ENCODE data around the gene MSH2.

The MSH2 gene

GRCh38 chr2:47508641-47509040 lies 105.7 kb downstream of the MSH2 start:
- DNase-seq (ENCODE audit: low read depth), result no peak

- DNase-seq (ENCODE audit: low read depth), result no peak
Measured at GRCh38 chr2:47509250-47509649, 106.3 kb downstream of the MSH2 start.

GRCh38 chr2:47509821-47510385 lies 106.9 kb downstream of the MSH2 start:
- no peak for DNase-seq (ENCODE audit: low read depth)

DNA sequence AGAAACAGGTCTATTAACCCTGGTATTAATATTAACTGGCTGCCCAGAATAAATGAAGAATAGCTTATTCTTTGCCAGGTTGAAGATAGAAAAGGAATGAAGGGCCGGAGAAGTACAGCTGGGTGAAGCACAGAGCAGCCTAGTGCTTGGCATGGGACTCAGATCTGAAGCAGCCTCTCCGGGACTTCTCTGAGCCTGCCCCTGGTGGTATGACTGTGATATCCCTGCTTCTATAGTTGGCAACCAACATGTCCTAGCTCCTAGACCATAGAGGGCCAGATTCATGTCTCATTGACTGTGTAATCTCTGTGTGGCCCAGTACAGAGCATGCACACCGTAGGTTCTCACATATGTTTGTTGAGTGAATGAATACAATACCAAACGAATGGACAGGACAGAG lies 107.8 kb downstream of the MSH2 start:
- DNase-seq (ENCODE audit: low read depth), result no peak

DNA sequence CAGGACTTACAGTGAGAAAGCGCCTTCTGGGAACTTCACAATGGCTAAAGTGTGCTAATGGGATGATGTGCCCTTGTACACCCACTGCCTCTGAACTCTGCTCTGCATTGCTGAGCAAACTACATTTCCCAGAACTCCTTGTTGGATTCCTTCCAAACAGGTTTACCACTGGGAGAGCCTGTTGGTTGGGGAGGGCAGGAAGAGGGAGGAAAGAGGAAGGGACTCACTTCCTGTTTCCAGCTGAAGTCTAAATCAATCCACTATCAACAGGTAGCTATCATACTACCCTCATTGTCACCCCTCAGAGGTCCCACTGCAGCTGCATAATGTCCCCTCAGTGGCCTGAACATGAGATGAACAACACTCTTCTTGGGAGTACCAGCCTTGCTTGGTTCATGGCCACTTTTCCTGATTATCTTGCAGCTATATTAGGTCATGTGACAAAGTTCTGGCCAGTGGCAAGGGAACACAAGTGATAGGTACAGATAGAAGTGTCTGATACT lies 109.7 kb downstream of the MSH2 start:
- no peak for DNase-seq (ENCODE audit: low read depth)

DNA sequence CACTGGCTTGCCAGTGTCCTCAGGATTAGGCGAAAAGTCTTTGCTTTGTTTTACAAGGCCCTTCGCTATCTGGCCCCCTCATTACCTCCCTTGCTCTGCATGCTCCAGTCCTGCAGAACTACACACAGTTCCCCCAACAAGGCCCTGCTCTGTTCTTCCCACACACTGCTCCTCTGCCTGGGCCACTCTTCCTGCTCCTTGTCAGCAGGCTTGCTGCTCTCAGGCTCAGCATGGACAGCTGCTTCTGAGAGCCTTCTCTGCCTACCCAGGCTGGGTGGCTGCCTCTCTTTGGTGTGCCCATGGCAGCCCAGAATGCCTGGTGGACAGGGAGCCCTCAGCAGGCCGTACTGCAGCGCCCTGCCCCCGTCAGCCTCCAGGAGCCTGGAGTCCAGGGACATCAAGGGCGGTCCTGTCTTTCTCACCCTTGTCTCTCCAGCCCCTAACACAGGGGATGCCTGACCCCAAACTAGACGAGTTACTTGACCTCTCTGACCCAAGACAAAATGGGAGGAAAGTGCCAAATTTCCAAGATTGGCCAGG lies 111.1 kb downstream of the MSH2 start:
- DNase-seq (ENCODE audit: low read depth), result no peak

GRCh38 chr2:47516360-47517104 lies 113.6 kb downstream of the MSH2 start:
- DNase-seq (ENCODE audit: low read depth), result no peak

GRCh38 chr2:47518497-47519146 lies 115.7 kb downstream of the MSH2 start:
- no peak for DNase-seq (ENCODE audit: low read depth)

GRCh38 chr2:47519147-47519537 lies 116.2 kb downstream of the MSH2 start:
- DNase-seq (ENCODE audit: low read depth), result no peak

DNA sequence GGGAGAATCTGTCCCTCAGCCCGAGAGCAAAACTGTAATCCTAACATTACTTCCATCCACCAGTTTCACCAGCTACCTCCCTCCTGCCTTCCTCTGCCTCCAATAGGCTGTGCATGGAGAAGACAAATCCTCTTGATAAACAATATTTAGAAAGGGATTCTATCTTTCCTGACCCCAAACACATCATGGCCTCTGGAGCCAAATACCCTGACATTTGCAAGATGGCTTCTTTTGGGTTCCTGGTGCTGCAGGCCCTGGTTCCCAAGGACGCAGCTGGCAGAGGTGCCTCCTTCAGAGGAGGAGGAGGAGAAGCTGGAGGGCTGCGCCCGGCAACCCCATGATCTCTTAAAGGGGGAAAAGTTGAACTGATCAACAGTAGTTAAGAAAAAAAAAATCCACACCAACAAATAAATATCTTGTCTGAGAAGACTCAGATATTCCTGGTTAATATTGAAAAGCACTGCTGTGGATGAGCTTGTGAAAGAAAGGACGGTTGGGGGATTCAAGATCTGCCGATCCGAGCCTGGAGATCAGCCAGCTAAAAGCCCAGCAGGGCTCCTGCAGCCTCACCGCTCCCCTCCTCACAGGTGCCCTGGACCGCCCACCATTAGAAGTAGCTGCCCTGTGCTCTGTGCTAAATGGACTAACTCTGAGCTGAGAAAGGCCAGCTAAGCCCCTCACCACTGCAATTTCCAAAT lies 116.8 kb downstream of the MSH2 start:
- no peak for DNase-seq (ENCODE audit: low read depth)

DNA sequence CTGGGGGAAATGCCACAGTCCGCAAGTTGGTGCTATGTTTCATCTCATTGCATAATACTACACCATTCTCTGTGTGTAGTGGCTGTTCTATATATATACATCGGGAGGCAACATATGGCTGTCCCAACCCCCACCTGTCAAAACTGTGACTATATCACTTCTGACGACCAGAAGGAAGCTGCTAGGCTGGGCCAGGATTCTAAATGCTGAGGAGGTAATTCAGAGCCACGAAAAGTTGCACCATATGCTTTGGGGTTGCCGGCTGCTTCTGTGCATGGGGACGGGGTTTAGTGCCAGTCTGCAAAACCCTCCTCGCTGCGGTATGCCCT lies 117.3 kb downstream of the MSH2 start:
- DNase-seq (ENCODE audit: low read depth), result no peak

- peak; percentile 45 for DNase-seq (ENCODE audit: low read depth)
Measured at GRCh38 chr2:47520825-47521665, 118.1 kb downstream of the MSH2 start.

- DNase-seq (ENCODE audit: low read depth), result no peak
Measured at GRCh38 chr2:47521666-47522285, 118.8 kb downstream of the MSH2 start.

DNA sequence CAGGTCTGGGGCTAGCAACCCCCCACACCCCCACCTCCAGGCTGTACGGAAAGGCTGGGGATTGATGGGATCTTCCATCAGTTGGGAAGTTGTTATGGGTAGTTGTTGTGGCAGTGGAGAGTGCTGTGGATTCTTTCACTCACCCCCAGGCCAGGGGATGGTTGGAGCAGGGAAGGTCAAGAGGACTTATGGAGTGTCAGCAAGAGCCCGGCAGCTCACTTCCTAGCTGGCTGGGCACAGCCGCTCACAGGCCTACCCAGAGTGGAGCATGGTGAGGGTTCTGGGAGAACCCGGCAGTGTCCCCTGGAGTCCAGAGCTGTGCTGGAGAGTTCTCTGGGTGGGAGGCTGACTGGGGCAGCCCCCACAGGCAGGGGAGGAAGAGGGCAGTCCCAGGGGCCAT lies 122.2 kb downstream of the MSH2 start:
- no peak for DNase-seq (ENCODE audit: low read depth)

DNA sequence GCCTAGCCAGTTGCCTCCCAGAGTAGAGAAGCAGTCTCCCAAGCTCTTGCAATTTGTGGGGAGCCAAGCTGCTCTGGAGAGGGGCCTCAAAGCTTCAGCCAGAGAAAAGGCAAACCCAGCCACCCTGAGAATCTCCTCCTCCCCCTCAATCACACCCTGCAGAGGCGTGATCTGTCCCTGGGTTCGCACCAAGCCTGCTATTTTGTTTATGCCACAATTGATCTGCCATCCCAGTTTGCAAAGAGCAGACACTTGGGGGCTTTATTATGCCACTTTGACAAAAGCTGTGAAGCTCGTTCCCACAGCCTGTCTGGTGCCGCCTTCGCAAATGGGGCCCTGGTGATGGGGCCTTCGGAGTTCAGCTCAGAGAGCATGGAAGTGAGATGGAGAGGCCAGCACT lies 125.5 kb downstream of the MSH2 start:
- no peak for DNase-seq (ENCODE audit: low read depth)

GRCh38 chr2:47528874-47529273 lies 125.9 kb downstream of the MSH2 start:
- no peak for DNase-seq (ENCODE audit: low read depth)

GRCh38 chr2:47530105-47530760 lies 127.3 kb downstream of the MSH2 start:
- no peak for DNase-seq (ENCODE audit: low read depth)

DNA sequence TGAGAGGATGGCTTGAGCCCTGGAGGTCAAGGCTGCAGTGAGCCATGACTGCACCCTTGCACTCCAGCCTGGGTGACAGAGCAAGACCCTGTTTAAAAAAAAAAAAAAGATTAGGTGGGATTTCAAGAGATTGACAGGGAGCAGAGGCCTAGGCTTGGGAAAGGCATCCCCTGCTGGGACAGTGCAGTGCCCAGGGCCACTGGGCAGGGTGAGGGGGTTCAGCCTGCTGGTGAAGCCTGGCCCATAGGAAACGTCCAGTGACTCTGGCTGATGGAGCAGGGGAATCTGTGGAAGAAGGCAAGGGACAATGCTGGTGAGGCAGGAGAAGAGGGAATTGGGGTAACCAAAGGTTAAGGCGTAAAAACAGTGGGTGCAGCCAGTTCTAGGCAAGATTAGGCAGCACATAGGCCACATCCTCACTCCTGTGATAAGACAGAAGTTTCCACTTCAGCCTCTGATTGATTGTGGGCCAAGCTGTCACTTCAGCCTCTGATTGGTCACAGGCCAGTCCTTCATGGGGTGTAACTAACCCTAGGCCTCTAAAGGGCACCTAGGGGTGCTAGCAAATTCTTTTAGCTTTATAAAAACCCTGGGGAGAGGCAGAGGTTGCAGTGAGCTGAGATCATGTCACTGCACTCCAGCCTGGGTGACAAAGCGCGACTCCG lies 128.6 kb downstream of the MSH2 start:
- no peak for DNase-seq (ENCODE audit: low read depth)

Measured in stimulated activated CD8-positive, alpha-beta memory T cell treated with anti-CD3 and anti-CD28 coated beads, Interleukin-12 subunit alpha, Interleukin-12 subunit beta, amount 100 ng/mL, for 4 hours (primary cell).